ENCODE data around the gene LITAFD. TPM values are rescaled to one million over a fixed set of nuclear protein-coding genes. Genes with fewer than 3 reads are reported as not detected.

Gene LITAFD
- total RNA-seq, 4 donors from 2014 or later: not detected

DNA sequence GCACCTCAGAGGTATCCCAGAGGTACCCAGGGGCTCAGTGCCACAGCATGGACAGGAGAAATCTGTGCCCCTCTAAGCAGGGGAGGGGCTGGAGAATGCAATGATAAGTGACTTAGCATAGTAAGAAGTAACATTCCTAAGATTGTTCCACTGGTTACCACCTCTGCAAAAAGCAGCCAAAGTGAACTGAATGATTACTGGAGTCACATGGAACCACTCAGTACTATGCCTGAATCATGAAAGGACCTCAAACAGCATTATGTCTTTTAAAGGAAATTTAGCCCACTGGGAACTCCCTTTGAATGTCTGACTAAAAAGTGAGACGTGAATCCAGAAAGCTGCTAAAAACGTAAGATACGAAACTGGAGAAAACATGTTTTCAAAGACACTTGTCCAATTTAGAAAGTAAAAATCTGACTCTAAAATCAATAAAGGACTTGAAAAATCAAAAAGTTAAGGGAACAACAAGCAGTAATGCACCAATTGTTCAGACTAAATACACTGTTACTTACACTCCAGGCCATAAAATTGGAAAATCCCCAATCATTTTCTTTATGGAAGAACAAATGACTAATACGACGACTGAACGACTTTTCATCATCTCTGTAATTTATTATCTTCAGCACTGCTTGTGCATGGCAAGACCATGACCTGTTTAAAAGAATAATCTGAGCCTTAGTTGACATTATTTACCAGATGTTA, 38.6 kb downstream of the LITAFD start:
- intact Hi-C loops (cut with DNase I): no loop called here
- no peak for DNase-seq (ENCODE audit: extremely low spot score)
- Histone ChIP-seq H3K27ac (replicated peaks in 1 of 4) (no peak overlapping the region), H3K36me3 (peaks cover 64 to 85% (median 76%) of the 10 kb centered on the region in 4 donors), H3K27me3 (no peaks in the 10 kb centered on the region), H3K9me3 (no peaks in the 10 kb centered on the region), H3K4me3 (no peak overlapping the region), H3K4me1 (peaks cover 0 to 13% (median 11%) of the 10 kb centered on the region in 4 donors)
- 84% methylated on average over 6 of the region's 6 CpGs for WGBS
- TF ChIP-seq, protein P1, sequence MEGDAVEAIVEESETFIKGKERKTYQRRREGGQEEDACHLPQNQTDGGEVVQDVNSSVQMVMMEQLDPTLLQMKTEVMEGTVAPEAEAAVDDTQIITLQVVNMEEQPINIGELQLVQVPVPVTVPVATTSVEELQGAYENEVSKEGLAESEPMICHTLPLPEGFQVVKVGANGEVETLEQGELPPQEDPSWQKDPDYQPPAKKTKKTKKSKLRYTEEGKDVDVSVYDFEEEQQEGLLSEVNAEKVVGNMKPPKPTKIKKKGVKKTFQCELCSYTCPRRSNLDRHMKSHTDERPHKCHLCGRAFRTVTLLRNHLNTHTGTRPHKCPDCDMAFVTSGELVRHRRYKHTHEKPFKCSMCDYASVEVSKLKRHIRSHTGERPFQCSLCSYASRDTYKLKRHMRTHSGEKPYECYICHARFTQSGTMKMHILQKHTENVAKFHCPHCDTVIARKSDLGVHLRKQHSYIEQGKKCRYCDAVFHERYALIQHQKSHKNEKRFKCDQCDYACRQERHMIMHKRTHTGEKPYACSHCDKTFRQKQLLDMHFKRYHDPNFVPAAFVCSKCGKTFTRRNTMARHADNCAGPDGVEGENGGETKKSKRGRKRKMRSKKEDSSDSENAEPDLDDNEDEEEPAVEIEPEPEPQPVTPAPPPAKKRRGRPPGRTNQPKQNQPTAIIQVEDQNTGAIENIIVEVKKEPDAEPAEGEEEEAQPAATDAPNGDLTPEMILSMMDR (IDR thresholded peaks at IDR 0.05): no peak
- no peak for TF ChIP-seq POLR2AphosphoS5 (IDR thresholded peaks at IDR 0.05)
- no peak for TF ChIP-seq EP300 (IDR thresholded peaks at IDR 0.05)
- no peak for TF ChIP-seq POLR2A (IDR thresholded peaks at IDR 0.05; ENCODE audit: low read depth)

DNA sequence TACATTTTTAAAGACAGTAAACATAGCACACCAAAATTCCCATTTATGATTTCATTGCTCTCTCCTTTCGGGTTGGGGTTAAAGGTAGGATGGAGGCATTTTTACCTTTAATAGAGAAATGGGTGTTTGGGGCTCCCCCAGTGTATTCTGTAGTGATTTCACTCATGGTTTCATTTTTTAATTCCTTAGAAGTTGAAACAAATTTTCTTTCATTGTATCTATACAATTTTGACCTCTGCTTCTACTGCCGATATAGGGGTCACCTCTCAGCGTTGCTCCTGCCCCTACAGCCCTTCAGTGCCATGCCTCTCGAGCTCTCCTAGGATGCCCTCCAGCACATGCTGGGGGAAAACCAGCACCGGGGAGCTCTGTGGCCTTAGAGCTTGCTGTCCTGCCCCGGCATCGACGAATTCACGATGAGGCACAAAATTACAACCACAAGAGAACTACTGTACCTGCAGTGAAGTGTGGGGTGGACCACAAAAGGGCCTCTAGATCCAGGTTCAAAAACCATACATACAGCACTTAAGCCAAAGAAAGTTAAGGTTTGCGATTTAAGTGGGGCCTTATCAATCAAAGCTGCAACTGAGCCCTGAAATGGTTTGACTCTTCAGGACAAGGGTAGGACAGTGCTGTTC, 39.3 kb downstream of the LITAFD start:
- Histone ChIP-seq H3K27me3 (no peaks in the 10 kb centered on the region), H3K4me3 (no peak overlapping the region), H3K4me1 (peaks cover 0 to 13% (median 11%) of the 10 kb centered on the region in 4 donors), H3K36me3 (peaks cover 60 to 82% (median 71%) of the 10 kb centered on the region in 4 donors), H3K9me3 (no peaks in the 10 kb centered on the region), H3K27ac (replicated peaks in 1 of 4) (no peak overlapping the region)
- 91% methylated on average over 10 of the region's 10 CpGs for WGBS
- no peak for TF ChIP-seq EP300 (IDR thresholded peaks at IDR 0.05)
- DNase-seq (ENCODE audit: extremely low spot score): no peak
- intact Hi-C loops (cut with DNase I): no loop called here

DNA sequence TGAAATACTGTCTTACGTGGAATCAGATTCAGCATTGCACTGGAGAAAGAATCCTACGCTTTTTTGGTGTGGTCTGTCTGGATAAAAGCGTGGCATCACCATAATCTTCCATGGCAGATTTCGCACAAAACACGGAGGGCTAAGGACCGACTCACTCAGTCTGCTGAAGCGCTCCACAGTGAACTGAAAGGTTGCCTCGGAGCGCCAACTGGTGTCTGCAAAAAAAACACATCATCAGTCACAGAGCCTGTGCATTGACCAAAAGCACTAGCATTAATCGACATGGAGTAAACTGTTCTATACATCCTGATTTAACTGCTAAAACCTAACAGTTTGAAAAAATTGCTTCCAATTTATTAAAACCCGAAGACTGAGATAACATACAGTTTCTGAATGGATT, 41.0 kb downstream of the LITAFD start:
- DNase-seq (ENCODE audit: extremely low spot score): no peak
- no peak overlapping the region for H3K27ac ChIP-seq (replicated peaks in 1 of 4)
- peaks cover 45 to 81% (median 67%) of the 10 kb centered on the region in 4 donors for H3K36me3 ChIP-seq
- H3K4me1 ChIP-seq: peaks cover 5 to 18% (median 12%) of the 10 kb centered on the region in 4 donors
- H3K9me3 ChIP-seq: no peaks in the 10 kb centered on the region
- H3K4me3 ChIP-seq: no peak overlapping the region
- WGBS: 79% methylated on average over 9 of the region's 11 CpGs
- TF ChIP-seq POLR2AphosphoS5 (IDR thresholded peaks at IDR 0.05) (no peak), EP300 (IDR thresholded peaks at IDR 0.05) (no peak), POLR2A (IDR thresholded peaks at IDR 0.05; ENCODE audit: low read depth) (no peak)
- TF ChIP-seq, protein P1 (IDR thresholded peaks at IDR 0.05): no peak
- intact Hi-C loops (cut with DNase I): no loop called here
- H3K27me3 ChIP-seq: no peaks in the 10 kb centered on the region

DNA sequence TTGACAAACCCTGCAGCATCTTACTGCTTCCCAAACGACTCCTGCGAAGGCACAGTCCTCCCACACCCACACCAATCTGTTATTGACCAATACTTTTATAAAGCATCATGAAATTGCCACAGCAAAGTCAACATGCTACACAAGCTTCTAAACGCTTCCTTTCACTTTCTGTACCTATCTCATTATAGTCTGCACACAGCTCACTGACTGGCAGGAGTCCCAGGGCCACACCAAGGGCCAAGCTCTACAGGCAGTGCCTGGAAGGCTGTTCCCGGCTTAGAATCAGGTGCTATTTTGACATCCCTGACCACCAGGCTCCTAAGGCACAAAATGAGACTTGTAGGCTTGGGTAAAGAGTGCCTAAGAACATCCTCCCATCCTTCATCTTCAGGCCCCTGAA, 42.1 kb downstream of the LITAFD start:
- Histone ChIP-seq H3K9me3 (no peaks in the 10 kb centered on the region), H3K27me3 (no peaks in the 10 kb centered on the region), H3K36me3 (peaks cover 35 to 81% (median 66%) of the 10 kb centered on the region in 4 donors), H3K4me3 (no peak overlapping the region), H3K4me1 (peaks cover 13 to 24% (median 17%) of the 10 kb centered on the region in 4 donors), H3K27ac (replicated peaks in 1 of 4) (no peak overlapping the region)
- WGBS: 72% methylated on average over 4 of the region's 4 CpGs
- intact Hi-C loops (cut with DNase I): no loop called here
- TF ChIP-seq POLR2AphosphoS5 (IDR thresholded peaks at IDR 0.05) (no peak), POLR2A (IDR thresholded peaks at IDR 0.05; ENCODE audit: low read depth) (no peak), EP300 (IDR thresholded peaks at IDR 0.05) (no peak)
- TF ChIP-seq, protein P1 (IDR thresholded peaks at IDR 0.05): no peak
- DNase-seq (ENCODE audit: extremely low spot score): no peak

DNA sequence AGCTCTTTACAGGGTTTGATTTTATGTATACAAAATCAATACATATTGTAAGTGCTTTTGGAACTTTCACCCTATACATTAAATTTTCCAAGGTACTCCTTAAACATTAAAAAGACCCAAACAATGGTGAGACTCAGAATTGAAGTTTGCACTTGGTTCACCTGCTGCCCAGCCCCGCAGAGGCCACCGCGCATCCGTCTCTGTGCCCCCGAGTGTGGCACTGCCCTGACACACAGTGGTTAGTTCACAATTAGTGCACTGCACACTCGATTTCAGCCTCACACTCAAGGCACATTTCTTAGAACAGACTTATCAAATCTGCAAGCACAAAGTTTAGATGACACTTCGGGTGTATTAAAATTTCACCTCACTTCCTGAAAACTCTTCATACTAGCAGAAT, 43.3 kb downstream of the LITAFD start:
- H3K4me3 ChIP-seq: no peak overlapping the region
- intact Hi-C loops (cut with DNase I): no loop called here

More for the DNA sequence above, 43.3 kb downstream of the LITAFD start:
- Histone ChIP-seq H3K9me3 (no peaks in the 10 kb centered on the region), H3K4me1 (peaks cover 13 to 24% (median 17%) of the 10 kb centered on the region in 4 donors), H3K27ac (replicated peaks in 1 of 4) (no peak overlapping the region), H3K36me3 (peaks cover 30 to 77% (median 64%) of the 10 kb centered on the region in 4 donors), H3K27me3 (no peaks in the 10 kb centered on the region)
- WGBS: 88% methylated on average over 7 of the region's 7 CpGs
- TF ChIP-seq POLR2A (IDR thresholded peaks at IDR 0.05; ENCODE audit: low read depth) (no peak), EP300 (IDR thresholded peaks at IDR 0.05) (no peak), POLR2AphosphoS5 (IDR thresholded peaks at IDR 0.05) (no peak)
- TF ChIP-seq, protein P1 (IDR thresholded peaks at IDR 0.05): no peak
- DNase-seq (ENCODE audit: extremely low spot score): no peak

Data from esophagus muscularis mucosa (tissue), 4 donors.